Breast epithelium (tissue), 3 donors: Measurements from ENCODE around the gene FOXE3.

Source experiments
- POLR2A ChIP-seq: fragments of 450-650 bp; IDR thresholded peaks from one replicate; pipeline ENCODE4 v1.6.1; 2016; ENCODE audit warnings: antibody characterized with exemption, mild to moderate bottlenecking, moderate library complexity
- POLR2AphosphoS5 ChIP-seq, 3 donors: sonication (generic); formaldehyde crosslinking; IDR thresholded peaks; one replicate each; pipeline ENCODE4 v1.6.1; 2017; ENCODE audit warnings: antibody characterized with exemption in 3 of 3
- TF ChIP-seq, protein P1 (sequence below), 3 donors: fragments of 450-650 bp; IDR thresholded peaks; one replicate each; pipeline ENCODE4 v1.5.1; 2016 to 2017; ENCODE audit warnings: antibody characterized with exemption in 3 of 3, mild to moderate bottlenecking in 3 of 3, moderate library complexity in 3 of 3

DNA sequence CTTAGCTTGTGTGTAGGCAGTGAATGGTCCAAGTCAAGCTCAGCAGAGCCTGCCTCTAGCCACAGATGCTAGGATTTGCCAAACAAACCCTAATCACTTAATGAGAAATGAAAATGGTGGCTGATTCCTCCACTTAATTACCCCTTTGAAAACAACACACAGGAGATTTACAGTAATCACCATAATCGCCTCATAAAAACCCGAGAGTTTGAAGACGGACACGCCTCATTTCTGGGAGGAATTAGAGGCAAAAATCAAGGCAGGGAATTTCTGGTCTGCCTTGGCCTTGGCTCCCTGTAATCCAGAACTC lies 16.3 kb upstream of the FOXE3 start:
- TF ChIP-seq, protein P1, sequence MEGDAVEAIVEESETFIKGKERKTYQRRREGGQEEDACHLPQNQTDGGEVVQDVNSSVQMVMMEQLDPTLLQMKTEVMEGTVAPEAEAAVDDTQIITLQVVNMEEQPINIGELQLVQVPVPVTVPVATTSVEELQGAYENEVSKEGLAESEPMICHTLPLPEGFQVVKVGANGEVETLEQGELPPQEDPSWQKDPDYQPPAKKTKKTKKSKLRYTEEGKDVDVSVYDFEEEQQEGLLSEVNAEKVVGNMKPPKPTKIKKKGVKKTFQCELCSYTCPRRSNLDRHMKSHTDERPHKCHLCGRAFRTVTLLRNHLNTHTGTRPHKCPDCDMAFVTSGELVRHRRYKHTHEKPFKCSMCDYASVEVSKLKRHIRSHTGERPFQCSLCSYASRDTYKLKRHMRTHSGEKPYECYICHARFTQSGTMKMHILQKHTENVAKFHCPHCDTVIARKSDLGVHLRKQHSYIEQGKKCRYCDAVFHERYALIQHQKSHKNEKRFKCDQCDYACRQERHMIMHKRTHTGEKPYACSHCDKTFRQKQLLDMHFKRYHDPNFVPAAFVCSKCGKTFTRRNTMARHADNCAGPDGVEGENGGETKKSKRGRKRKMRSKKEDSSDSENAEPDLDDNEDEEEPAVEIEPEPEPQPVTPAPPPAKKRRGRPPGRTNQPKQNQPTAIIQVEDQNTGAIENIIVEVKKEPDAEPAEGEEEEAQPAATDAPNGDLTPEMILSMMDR (IDR thresholded peaks at IDR 0.05) = no peak
- TF ChIP-seq POLR2A (no peak), POLR2AphosphoS5 (IDR thresholded peaks at IDR 0.05) (no peak)
